IPS DF 4.7 (cell line): ENCODE data around the gene RALGPS2.

ENCODE experiments used
- DNase-seq: peaks from one replicate; pipeline ENCODE4 v3.0.0-alpha.2; 2013; ENCODE audit warnings: low spot score; ENCODE audit errors: extremely low read depth

The RALGPS2 gene

DNA sequence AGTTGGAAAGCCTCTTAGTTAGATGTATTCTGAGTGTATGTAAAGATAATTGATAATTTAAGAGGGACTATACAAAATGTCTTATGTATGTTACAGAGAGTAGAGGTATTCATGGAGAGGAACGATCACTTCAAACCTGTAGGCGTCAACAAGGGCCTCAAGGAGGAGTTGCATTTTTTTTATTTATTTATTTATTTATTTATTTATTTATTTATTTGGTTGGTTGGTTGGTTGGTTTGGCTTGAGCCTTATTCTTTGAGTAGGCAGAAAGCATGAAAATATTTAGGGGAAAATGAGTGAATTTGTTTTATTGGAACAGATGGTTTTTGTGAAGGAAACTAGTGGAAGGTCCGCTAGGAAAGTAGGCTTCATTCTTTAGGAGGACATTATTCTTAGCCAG is 137.4 kb downstream of the RALGPS2 start:
- no peak for DNase-seq

DNA sequence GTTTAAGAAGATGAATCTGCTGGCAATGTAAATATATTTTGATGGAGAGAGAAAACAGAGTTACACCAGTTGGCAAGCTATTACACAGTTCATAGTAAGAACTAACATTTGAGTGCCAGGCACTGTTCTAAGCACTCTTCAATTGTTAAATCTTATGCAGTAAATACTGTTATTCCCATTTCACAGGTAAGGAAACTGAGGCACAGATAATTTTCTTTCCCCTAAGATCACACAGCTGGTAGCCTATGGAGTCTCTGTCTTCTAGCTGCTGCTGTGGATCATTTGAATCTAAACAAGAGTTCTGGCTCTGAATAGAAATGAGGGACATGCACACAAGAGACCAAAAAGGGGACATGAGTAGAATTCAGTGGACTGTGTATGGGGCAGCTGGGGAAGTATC is 137.8 kb downstream of the RALGPS2 start:
- DNase-seq = no peak

DNA sequence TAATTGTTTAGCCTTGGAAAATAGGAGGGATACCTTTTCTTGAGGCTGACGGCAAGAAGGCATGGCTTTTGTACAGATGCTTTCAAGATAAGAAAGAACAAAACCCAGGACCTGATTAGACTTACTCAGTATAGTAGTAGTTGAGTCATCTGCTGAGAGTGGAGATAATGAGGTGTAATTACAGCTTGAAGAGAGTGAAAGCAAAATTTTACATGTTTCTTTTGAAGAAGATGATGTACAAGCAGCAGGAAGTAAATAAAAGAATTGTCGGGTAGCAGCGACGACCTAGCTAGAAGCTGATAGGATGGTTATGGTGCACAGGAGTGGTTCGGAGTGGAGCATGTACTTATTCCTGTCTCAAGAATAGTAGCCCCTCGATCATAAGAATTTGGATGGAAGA is 139.3 kb downstream of the RALGPS2 start:
- no peak for DNase-seq

DNA sequence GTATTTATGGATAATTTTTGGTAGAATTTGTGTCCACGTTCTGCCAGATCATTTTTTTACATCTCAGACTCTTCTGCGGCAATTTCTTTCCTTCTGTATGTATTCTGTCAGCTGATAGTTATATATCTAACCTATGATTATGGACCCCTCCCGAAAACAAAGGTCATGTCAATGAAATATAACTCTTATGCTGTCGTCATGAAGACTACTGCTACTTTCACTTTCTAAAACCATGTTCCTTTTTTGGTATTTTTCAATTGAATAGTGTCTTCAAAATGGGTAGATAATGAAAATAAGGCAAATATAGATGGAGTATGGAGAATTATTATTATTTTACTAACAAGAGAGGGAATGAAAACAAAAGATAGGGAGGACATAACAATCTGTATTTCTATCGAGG is 142.6 kb downstream of the RALGPS2 start:
- no peak for DNase-seq

DNA sequence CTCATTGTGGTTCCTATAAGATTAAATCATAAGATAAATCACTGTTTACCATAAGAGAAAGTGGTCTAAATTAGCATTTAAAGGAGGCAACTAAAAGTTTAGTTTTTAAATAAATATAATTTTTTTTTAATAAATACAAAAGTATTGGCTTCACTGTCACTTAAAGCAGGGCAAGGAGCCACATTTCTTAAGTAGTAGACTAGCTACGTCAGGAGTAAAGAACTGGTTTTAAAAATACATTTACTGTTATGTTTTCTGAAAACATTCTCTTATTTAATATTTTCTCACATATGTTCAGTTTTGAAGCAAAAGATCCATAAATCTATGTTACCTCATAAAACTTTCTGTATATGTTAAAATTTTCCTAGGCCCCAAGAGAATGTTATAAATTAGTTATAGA is 143.7 kb downstream of the RALGPS2 start:
- no peak for DNase-seq

DNA sequence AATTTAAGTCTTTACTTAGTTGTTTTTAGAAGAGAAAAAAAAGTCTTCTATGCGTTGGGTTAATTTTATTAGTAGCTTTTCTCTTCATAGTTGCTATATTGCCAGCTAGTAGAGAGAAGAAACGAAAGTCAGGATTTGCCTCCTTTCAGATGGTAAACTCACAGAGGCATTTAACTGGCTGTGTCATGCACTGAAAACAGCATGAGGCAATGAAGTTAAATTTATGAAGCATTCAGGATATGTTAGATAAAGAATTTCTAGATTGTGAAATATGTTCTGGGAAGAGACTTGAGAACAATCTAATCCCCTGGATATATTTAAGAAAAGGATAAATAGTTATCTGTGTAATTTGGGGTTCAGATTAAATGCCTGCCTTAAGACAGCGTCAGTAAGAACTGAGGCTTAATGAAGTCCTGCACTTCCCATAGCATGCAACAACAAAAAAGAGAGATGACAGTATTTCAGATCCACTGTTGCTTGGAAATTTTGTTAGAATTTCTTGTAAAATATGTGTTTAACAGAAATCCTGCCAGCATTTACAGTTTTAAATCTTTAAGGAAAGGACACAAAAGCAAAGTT is 144.2 kb downstream of the RALGPS2 start:
- DNase-seq = peak; percentile 9

DNA sequence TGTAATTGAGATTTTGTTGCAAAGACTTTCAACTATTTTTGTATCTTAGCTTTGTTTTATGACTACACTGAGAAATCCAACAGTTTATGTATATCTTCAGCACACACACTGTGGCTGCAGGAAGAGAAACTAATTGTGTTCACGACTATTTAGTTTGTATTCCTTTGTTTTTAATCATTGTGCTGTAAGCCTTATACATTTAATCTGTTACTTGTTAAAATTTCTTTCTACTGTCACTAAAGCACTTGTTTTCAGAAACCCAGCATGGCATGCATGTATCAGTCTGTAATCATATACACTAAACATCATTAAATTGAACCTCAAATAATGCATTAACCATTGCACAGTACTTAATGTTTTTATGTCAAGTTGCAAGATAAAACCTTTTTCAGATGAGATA is 145.2 kb downstream of the RALGPS2 start:
- DNase-seq = no peak

DNA sequence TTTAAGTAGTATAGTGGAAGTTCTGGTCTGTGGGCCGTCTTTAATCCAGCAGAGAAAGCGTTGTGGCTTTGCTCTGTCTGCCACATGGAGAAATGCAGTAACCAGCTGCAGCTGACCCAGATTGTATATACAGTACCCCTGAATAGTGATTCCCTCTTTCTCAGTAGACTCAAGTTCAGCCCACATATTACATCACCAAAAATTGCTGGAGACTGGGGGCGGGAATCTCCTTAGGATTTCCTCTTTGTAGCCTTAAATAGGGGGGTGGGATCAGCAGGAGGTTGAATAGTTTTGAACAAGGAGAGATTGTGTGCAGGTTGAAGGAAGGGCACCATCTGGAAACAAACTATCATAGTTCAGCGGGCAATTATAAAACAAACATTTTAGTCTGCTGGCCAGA is 145.9 kb downstream of the RALGPS2 start, which contains the start of gene ANGPTL1:
Gene ANGPTL1, minus strand, starts transcription at position 134 of the 400 bp plus-strand sequence. CDS start 5,301 bp downstream, outside the sequence.
- DNase-seq = no peak

DNA sequence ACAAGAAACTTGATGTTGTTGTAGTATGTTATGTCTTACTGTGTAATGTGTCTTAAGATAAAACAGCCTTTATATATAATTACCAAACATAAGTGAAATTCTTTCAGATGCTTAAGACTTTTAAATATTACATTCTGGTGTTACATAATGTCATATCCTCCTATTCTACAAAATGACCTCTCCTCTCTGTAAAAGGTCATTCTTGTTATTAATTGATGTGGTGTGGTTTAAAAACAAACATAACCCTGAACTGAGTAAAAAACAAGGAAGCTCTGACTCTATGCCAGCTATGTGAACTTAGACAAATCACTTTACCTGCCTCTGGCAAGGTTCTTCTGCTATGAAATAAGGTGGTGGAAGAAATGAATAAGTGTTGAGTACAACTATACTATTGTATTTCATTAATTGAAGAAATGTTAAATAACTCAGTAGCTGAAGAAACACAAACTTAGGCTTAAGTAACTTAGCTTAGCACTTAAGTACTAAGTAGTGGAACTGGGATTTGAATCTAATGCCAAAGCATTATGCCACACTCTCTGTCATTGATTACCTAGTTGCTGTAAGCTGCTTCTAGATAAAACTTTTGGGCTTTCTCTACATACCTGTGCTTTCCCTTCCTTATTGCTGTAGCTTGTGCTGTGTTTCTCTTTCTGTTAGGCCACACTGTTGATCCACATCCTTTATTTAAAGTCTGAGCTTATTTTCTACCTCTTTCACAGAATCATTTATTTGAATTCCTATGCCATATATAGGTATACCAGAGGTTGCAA is 146.7 kb downstream of the RALGPS2 start:
- DNase-seq = no peak

DNA sequence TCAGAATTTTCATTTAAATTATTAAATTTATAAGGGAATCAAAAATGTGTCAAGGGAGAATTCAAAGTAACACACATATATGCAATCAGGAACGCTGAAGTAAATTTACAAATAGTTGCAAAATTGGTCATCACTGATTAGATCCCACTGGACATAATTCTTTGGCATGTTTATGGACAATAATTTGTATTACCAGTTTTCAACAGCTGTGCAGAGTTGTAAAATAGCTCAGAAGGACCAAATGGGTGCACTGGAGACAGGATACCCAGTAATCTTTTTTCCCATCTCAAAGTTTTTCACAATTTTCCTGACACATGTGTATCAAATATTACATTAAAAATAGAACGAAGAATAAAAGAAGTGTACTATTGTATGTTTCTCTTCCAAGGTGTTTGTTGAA is 149.9 kb downstream of the RALGPS2 start:
- DNase-seq = no peak

DNA sequence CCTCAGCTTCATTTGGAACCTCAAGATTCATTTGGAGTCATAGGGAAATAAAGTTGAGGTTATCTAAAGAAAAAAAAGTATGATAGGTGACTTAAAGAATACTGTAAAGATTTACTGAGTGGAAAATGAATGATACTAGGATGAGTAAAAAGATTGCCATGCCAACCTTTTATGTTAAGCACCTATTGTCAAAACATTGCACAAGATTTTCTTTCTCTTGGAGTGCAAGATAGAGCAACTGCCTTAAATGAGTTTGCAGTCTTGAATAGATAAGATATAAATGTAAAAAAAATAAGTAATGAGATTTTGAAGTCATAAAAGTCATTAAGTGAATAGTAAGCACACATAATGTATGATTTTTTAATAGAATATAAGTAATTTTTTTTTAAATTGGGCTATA is 150.9 kb downstream of the RALGPS2 start:
- DNase-seq = no peak

DNA sequence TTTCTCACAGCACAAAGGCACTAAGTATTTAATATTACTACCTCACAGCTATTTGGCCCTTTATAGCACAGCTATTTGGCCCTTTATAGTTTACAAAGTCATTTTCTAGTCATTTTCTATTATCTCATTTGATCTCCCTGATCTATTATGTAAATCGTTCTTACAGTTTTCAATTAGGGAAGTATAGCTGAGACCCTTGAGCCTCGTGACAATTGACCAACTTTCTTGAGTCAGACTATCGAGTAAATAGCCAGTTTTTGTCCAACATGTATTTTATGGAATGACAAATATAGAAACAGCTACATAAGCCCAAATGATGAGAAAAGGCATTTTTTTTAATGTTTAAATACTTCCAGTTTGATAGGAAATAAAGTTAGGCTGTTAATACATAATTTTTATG is 152.9 kb downstream of the RALGPS2 start:
- DNase-seq = no peak

DNA sequence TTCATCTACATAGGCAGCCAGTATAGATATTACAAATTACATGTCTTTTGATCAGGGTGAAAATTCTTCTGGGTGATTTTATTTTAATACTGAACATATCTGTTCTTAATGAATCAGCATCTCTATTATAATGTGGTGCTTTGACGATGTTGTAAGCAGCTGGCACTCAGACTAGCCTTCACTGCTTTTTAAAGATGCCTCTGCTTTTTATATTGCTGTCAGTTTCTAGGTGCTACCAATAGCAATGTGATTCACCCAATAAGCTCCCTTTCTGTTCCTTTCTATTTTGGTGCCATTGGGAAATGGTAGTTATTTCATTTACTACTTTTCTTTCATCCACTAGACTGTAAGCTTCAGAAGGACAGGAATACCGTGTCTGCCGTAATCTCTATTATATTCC is 156.9 kb downstream of the RALGPS2 start:
- DNase-seq = no peak

DNA sequence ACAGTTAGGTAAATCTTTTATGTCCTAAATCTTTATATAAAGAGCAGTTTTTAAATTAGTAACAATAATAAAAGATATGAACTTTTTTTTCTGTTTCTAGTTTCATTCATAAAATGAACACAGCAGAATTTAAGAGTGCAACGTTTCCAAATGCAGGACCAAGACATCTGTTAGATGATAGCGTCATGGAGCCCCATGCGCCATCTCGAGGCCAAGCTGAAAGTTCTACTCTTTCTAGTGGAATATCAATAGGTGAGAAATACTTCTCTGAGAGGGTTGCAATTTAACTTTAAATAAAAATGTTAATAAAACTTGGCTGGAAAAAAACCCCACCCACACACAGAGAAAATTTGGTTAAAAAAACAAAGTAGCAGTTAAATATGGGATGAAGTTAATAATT is 160.8 kb downstream of the RALGPS2 start:
- no peak for DNase-seq

DNA sequence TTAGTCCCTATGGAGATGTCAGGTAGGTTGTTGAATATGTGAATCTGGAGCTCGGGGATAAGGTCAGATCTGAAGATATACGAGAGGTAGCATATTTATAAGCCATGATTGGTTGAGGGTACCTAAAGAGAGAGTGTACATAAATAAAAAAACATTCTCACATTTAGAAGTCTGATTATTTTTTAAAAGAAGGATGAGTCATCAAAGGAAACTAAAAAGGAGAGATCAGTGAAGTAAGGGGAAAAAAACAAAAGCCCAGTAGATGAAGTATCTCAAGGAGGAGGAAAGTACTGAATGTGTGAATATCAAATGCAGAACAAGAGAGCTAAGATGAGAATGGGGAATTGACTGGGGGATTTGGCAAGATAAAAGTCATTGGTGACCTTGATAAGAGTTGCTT is 161.5 kb downstream of the RALGPS2 start:
- DNase-seq = no peak

DNA sequence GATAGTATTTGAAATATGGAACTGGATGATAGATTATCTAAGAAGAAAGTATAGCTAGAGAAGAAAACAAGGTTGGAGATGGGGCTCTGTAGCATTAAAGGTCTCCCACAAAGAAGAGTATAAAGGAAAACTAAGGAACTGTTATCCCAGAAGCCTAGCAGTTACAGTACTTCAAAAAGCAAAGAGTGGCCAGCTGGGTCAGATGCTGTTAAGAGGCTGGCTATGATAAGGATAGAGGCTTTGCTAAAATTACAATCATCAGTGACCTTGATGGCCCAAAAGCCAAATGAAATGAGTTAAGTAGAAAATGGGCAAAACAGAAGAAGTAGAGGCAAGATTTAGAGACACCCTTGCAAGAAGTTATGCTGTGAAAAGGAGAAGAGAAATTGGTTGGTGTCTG is 170.9 kb downstream of the RALGPS2 start:
- DNase-seq = no peak

DNA sequence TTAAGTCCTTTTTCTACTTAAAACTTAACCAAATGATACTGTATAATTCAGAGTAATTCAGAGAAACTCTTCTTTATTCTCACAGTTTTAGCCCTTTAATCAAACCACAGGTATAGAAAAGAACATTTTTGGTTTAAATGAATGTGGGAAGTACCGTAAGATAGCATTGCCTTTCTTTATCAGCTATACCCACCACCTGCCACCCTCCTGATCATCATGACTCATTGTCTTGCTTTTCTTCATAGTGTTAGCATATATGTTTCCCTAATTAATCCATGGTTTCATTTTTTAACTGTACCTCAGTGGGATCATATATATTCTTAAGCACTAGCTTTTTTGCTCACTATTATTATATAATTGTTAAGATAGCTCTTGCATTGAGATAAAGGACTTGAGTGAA is 173.4 kb downstream of the RALGPS2 start:
- no peak for DNase-seq

DNA sequence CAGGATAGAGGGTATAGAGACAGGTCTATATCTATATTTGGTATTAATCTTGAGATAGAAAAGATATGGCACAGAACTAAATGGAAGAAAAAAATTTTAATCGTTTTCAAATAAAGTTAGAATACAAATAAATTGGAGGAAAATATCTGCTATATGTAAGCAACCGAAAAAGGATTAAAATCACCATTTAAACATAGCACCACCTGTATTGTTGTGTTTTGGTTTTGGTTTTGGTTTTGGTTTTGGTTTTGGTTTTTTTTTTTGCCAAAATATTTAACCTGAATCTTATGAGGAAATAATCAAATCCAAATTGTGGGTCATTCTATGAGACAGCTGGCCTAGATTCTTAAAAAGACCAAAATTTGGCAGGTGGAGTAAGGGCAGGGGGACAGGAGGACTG is 174.4 kb downstream of the RALGPS2 start:
- no peak for DNase-seq

DNA sequence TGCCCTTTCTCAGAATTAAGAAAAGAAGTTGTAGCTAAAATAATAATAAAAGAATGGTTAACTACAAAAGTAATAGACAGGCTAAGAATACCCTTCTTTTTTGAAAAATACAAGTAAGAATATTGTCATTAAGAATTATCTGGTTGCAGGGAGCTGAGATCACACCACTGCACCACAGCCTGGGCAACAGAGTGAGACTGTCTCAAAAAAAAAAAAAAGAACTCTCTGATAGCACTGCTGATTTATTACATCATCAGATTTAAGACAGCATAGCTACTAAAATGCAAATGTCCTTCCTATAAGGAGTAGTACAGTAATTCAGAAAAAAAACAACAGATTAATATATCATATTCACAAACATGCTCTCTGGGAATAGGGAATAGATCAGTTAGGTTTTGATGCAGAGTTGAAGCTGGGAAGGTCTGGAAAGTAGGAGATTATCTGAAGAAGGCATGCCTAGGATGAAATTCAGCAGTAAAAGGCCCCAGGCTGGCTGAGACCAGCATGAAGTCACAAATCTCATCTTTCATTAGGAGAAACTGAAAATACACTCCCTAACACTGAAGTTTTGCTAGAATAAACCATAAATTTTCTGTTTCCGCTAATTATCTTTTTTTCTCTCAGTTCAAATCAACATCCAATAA is 176.6 kb downstream of the RALGPS2 start:
- DNase-seq = no peak

DNA sequence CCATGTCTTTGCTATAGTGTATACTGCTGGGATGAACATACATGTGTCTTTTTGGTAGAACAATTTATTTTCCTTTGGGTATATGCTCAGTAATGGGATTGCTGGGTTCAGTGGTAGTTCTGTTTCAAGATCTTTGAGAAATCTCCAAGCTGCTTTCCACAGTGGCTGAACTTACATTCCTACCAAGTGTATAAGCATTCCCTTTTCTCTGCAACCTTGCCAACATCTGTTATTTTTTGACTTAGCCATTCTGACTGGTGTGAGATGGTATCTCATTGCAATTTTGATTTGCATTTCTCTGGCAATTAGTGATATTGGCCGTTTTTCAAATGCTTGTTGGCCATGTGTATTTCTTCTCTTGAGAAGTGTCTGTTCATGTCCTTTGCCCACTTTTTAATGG is 183.3 kb downstream of the RALGPS2 start:
- no peak for DNase-seq

DNA sequence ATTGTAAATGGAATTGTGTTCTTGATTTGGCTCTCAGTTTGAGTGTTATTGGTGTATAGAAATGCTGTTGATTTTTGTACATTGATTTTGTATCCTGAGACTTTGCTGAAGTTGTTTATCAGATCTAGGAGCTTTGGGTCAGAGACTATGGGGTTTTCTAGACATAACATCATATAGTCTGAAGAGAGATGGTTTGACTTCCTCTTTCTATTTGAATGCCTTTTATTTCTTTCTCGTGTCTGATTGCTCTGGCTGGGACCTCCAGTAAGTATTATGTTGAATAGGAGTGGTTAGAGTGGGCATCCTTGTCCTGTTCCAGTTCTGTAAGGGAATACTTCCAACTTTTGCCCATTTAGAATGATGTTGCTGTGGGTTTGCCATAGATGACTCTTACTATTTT is 185.0 kb downstream of the RALGPS2 start:
- DNase-seq = no peak

DNA sequence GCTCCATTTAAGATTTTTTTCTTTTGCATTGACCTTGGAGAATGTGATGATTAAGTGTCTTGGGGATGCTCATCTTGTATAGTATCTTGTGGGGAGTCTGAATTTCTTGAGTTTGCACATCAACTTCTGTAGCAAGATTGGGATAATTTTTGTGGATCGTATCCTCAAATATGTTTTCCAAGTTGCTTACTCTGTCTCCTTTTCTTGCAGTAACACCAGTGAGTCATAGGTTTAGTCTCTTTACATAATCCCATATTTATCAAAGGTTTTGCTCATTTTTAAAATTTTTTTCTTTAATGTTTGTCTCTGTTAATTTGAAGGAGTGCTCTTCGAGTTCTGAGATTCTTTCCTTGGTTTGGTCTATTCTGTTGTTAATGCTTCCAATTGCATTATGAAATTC is 187.6 kb downstream of the RALGPS2 start:
- DNase-seq = no peak
